Prostate gland (tissue), 2 donors: Measurements from ENCODE around the gene CACNA1B. TPM values are rescaled to one million over a fixed set of nuclear protein-coding genes. Genes with fewer than 3 reads are reported as not detected.
"Not testable (repeated sequence)": the region's sequence is repeated elsewhere in the genome, so short reads cannot be mapped to it uniquely, and the experiment has no call there.

Source experiments
- DNase-seq: peaks from one replicate; pipeline ENCODE4 v3.0.0-alpha.2; 2019; ENCODE audit warnings: low spot score
- H3K27ac ChIP-seq, 2 donors: fragments of 200-600 bp; sonication (generic); 2 replicates each; pipeline ENCODE4 v1.5.1; 2017 to 2019
- H3K27me3 ChIP-seq: fragments of 200-600 bp; sonication (generic); replicated peaks from 2 replicates; pipeline ENCODE4 v1.5.1; 2019; ENCODE audit not compliant: insufficient read depth
- H3K36me3 ChIP-seq, 2 donors: fragments of 200-600 bp; sonication (generic); 1 replicate in 1 of 2; 2 replicates in 1 of 2; pipeline versions ENCODE4 v1.5.1 to v1.8.1; 2017 to 2019
- H3K4me1 ChIP-seq: fragments of 200-600 bp; sonication (generic); replicated peaks from 2 replicates; pipeline ENCODE4 v1.5.1; 2019
- H3K4me3 ChIP-seq, 2 donors: fragments of 200-600 bp; sonication (generic); 2 replicates each; pipeline ENCODE4 v1.5.1; 2017 to 2019
- H3K9me3 ChIP-seq: fragments of 200-600 bp; sonication (generic); 2 replicates; pipeline ENCODE4 v1.5.1; 2017
- POLR2A ChIP-seq: fragments of 450-650 bp; IDR thresholded peaks from one replicate; pipeline ENCODE4 v1.6.1; 2016; ENCODE audit warnings: antibody characterized with exemption, mild to moderate bottlenecking
- POLR2AphosphoS5 ChIP-seq: sonication (generic); formaldehyde crosslinking; IDR thresholded peaks from one replicate; pipeline ENCODE4 v1.6.1; 2017; ENCODE audit warnings: antibody characterized with exemption
- whole genome bisulfite sequencing: methylation state at CpG from one replicate; pipeline ENCODE4 v1.1.5; 2018; 5-methylcytosine and 5-hydroxymethylcytosine counted together
- intact Hi-C: fragments of 100-400 bp; cut with DNase I; formaldehyde crosslinking; loops from one replicate; pipeline ENCODE4 v1.14.2; 2022
- total RNA-seq, 2 donors: library from RNA; depleted of rRNA; stranded (reverse); fragments of >200 nt; gene quantifications; one replicate each; pipeline ENCODE4 v1.1.0, GENCODE V29; 2016
- TF ChIP-seq, protein P1 (sequence below), 4 experiments: fragments of 200-600 bp in 2 of 4; fragments of 450-650 bp in 2 of 4; sonication (generic) in 2 of 4; IDR thresholded peaks; 1 replicate in 3 of 4; 2 replicates in 1 of 4; pipeline ENCODE4 v1.5.1; 2016 to 2019; ENCODE audit warnings: antibody characterized with exemption in 4 of 4, mild to moderate bottlenecking in 2 of 4, moderate library complexity in 2 of 4

CACNA1B gene
- 1 to 10 TPM in 1 of 2 donors, under 1 TPM in 1; 0.36 to 6.0 TPM for total RNA-seq

DNA sequence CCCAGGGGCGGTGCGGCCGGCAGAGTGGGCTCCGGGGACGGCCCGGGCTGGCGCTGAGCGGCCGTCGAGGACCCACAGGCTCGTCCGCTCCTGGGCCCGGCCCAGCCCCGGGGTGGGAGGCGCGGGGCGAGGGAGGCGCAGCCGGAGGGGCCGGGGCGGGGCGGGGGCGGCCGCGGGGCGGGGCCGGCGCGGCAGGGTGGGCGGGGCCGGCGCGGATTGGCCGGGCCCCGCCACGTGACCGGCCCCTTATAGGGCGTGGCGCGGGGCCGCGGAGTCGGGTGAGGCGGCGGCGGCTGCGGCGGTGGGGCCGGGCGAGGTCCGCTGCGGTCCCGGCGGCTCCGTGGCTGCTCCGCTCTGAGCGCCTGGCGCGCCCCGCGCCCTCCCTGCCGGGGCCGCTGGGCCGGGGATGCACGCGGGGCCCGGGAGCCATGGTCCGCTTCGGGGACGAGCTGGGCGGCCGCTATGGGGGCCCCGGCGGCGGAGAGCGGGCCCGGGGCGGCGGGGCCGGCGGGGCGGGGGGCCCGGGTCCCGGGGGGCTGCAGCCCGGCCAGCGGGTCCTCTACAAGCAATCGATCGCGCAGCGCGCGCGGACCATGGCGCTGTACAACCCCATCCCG lies at the start of gene CACNA1B:
CACNA1B (plus strand) TSS at position 277 of the 617 bp plus-strand sequence; CDS start at position 429, 152 bp downstream.
- H3K27me3 ChIP-seq, intact Hi-C loops, H3K9me3 ChIP-seq, H3K36me3 ChIP-seq, H3K4me1 ChIP-seq, H3K27ac ChIP-seq, DNase-seq: not testable (repeated sequence)
- 1% methylated on average over 27 of the region's 95 CpGs for WGBS
- H3K4me3 ChIP-seq: peak within 1 kb of the TSS; percentile 19 to 37

DNA sequence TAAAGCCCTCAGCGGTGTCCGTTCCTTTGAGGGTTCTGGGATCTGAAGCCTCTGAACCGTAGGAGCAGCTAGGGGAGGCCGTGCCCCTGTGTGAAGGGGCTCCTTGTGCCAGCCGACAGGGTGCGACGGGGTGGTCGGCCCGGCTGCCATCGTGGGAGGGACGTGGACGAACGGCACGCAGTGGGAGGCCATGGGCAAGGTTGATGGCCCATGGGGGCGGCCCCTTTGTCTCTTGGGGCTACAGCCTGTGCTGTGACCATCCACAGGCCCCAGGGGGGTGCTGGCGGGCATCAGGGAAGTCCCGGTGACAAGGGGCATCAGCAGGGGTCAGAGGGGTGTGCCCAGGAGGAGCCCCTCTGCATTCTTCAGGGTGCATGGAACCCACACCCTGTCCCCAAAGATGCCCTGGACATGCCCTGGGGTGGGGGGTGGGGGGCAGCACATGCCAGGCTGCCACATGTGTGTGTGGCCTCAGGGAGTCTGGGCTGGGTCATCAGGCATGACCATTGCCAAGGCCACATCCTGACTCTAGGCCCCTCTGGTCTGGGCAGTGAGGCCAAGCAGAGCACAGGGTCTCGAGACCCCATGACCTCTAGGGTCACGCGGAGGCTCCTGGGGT lies 49.6 kb upstream of the CACNA1B start:
- intact Hi-C loops: no loop called here
- peaks cover 3 to 5% of the 10 kb centered on the region in 2 donors for H3K36me3 ChIP-seq
- 96% methylated on average over 20 of the region's 20 CpGs for WGBS

DNA sequence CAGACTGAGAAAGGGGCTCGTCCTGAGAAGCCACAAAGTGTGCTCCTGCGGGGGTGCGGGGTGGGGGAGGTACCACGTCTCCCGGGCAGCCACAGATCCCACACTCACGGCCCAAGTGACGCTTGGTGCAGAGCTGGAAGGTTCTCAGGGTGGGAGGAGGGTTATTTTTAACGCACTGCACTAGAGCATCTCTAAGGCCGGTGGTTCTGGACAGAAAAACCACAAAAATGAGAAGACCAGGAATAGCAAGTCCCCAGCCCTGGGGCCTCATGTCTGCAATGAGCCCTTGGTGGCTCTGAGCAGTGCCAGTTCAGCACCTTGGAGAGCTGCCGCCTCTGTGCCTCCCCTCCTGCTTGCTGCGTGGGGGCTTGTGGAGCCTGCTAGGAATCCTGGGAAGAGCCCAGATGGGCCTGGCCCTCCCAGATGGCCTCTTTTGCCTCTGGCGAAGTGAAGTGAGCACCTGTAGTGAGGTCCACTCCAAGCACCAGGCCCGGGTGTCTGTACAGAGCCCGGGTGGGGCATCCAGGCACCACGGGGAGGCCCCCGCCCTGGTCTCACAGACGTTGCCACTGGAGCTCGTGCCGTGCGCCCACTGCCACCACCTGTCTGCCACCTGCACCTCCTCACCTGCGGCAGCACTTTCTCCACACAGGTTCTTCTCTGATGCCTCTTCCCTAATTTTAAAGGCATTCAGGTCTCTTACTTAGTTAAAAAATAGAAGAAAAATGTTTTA lies 48.9 kb upstream of the CACNA1B start:
- no peaks in the 10 kb centered on the region for H3K9me3 ChIP-seq
- no peaks in the 10 kb centered on the region for H3K4me1 ChIP-seq
- H3K36me3 ChIP-seq: peaks cover 5% of the 10 kb centered on the region in 2 donors
- TF ChIP-seq POLR2AphosphoS5 (no peak), POLR2A (no peak)
- TF ChIP-seq, protein P1, sequence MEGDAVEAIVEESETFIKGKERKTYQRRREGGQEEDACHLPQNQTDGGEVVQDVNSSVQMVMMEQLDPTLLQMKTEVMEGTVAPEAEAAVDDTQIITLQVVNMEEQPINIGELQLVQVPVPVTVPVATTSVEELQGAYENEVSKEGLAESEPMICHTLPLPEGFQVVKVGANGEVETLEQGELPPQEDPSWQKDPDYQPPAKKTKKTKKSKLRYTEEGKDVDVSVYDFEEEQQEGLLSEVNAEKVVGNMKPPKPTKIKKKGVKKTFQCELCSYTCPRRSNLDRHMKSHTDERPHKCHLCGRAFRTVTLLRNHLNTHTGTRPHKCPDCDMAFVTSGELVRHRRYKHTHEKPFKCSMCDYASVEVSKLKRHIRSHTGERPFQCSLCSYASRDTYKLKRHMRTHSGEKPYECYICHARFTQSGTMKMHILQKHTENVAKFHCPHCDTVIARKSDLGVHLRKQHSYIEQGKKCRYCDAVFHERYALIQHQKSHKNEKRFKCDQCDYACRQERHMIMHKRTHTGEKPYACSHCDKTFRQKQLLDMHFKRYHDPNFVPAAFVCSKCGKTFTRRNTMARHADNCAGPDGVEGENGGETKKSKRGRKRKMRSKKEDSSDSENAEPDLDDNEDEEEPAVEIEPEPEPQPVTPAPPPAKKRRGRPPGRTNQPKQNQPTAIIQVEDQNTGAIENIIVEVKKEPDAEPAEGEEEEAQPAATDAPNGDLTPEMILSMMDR (IDR thresholded peaks at IDR 0.05): no peak
- no peak for DNase-seq
- intact Hi-C loops: no loop called here
- 79% methylated on average over 20 of the region's 21 CpGs for WGBS
- no peak overlapping the region for H3K4me3 ChIP-seq
- no peaks in the 10 kb centered on the region for H3K27me3 ChIP-seq
- no peak overlapping the region for H3K27ac ChIP-seq

More for the DNA sequence above, 49.6 kb upstream of the CACNA1B start:
- Histone ChIP-seq H3K4me3 (no peak overlapping the region), H3K4me1 (no peaks in the 10 kb centered on the region), H3K9me3 (no peaks in the 10 kb centered on the region), H3K27me3 (no peaks in the 10 kb centered on the region), H3K27ac (no peak overlapping the region)
- no peak for DNase-seq
- TF ChIP-seq POLR2A: no peak
- TF ChIP-seq, protein P1 (IDR thresholded peaks at IDR 0.05): no peak
- TF ChIP-seq POLR2AphosphoS5: no peak

DNA sequence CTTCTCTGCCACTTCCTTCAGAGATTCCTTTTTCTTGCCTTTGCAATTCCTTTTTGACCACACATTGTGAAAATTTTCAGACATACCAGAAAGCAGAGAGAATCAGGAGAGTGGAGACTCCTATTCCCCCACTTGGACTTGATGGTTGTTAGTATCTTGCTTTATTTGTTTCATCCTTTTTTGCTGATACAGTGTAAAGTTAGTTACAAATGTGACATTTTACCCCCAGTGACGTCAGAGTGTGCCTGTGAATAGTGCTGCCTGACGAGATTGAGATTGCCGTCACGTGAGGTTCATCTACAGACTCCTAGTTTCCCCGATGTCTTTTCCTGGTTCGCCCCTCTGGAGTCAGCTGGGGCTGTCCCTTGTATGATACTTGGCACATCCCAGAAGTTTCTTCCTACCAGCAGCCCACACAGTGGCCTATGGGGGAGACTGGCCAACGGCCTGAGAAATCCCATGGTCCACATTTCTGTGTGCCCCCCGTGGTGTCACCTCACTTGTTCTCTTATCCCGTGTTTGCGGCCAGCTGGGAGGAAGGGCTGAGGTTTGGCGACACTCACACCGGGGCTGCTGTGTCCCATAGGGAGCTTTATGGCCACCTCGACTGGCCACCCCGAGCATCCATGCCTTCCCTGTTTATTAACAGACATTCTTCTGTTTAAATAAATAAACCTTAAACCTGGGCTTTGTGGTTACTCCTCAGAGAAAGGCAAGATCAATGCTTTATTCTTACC lies 48.2 kb upstream of the CACNA1B start:
- Histone ChIP-seq H3K4me3 (no peak overlapping the region), H3K4me1 (no peaks in the 10 kb centered on the region), H3K9me3 (no peaks in the 10 kb centered on the region), H3K27ac (no peak overlapping the region), H3K27me3 (no peaks in the 10 kb centered on the region), H3K36me3 (peaks cover 5 to 11% of the 10 kb centered on the region in 2 donors)
- TF ChIP-seq POLR2AphosphoS5: no peak
- no peak for TF ChIP-seq POLR2A
- TF ChIP-seq, protein P1 (IDR thresholded peaks at IDR 0.05): no peak
- WGBS: 88% methylated on average over 14 of the region's 14 CpGs
- no peak for DNase-seq
- intact Hi-C loops: no loop called here

DNA sequence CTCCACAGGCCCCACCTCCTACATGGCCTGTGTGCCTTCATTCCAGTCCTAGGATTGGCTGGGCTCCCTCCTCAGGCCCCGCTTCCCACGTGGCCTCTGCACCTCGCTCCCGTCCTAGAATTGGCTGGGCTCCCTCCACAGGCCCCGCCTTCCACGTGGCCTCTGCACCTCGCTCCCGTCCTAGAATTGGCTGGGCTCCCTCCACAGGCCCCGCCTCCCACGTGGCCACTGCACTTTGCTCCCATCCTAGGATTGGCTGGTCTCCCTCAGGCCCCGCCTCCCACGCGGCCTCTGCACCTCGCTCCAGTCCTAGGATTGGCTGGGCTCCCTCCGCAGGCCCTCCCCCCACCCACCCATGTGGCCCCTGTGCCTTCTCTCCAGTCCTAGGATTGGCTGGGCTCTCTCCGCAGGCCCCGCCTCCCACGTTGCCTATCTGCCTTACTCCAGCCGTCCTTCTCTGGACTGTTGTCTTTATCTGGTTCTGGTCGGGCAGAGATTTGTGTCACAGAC lies 45.3 kb upstream of the CACNA1B start:
- H3K4me1 ChIP-seq: no peaks in the 10 kb centered on the region

More for the DNA sequence above, 45.3 kb upstream of the CACNA1B start:
- Histone ChIP-seq H3K9me3 (no peaks in the 10 kb centered on the region), H3K36me3 (peaks cover 2 to 17% of the 10 kb centered on the region in 2 donors), H3K27ac (no peak overlapping the region), H3K4me3 (no peak overlapping the region), H3K27me3 (no peaks in the 10 kb centered on the region)
- intact Hi-C loops: no loop called here
- TF ChIP-seq POLR2AphosphoS5: no peak
- 94% methylated on average over 20 of the region's 20 CpGs for WGBS
- DNase-seq: no peak
